GM12874 (cell line): ENCODE measurements around the gene SRM.

Experiments used
- TF ChIP-seq, protein P1 (sequence below): IDR thresholded peaks from 2 replicates; pipeline ENCODE4 v1.5.1; 2011; ENCODE audit warnings: low read depth, mild to moderate bottlenecking, control low read depth, low read length, moderate library complexity; ENCODE audit not compliant: insufficient read depth

Gene SRM

DNA sequence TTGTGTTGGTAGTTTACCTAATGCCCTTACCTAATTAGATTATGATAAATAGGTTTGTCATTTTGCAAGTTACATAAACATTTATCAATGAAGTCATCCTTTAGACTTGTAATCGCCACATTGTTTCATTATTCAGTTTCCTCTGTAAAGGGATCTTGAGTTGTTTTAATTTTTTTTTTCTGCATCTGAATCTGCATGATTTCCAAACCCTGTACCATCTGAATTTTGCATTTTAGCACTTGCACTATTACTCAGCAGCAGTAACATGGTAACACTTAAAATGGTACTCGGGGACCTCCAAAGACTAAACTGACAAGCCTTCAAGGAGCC is 35.0 kb downstream of the SRM start:
- TF ChIP-seq, protein P1, sequence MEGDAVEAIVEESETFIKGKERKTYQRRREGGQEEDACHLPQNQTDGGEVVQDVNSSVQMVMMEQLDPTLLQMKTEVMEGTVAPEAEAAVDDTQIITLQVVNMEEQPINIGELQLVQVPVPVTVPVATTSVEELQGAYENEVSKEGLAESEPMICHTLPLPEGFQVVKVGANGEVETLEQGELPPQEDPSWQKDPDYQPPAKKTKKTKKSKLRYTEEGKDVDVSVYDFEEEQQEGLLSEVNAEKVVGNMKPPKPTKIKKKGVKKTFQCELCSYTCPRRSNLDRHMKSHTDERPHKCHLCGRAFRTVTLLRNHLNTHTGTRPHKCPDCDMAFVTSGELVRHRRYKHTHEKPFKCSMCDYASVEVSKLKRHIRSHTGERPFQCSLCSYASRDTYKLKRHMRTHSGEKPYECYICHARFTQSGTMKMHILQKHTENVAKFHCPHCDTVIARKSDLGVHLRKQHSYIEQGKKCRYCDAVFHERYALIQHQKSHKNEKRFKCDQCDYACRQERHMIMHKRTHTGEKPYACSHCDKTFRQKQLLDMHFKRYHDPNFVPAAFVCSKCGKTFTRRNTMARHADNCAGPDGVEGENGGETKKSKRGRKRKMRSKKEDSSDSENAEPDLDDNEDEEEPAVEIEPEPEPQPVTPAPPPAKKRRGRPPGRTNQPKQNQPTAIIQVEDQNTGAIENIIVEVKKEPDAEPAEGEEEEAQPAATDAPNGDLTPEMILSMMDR: no peak

DNA sequence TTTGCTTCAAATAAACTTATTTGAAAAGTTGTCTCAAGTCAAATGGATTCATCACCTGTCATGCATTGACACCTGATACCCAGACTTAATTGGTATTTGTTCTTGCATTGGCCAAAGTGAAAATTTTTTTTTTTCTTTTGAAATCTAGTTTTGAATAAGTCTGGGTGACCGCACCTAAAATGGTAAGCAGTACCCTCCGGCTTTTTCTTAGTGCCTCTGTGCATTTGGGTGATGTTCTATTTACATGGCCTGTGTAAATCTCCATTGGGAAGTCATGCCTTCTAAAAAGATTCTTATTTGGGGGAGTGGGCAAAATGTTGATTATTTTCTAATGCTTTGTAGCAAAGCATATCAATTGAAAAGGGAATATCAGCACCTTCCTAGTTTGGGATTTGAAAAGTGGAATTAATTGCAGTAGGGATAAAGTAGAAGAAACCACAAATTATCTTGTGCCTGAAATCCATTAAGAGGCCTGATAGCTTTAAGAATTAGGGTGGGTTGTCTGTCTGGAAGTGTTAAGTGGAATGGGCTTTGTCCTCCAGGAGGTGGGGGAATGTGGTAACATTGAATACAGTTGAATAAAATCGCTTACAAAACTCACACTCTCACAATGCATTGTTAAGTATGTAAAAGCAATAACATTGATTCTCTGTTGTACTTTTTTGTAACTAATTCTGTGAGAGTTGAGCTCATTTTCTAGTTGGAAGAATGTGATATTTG is 35.5 kb downstream of the SRM start:
- TF ChIP-seq, protein P1: no peak

- TF ChIP-seq, protein P1: no peak
These were observed 36.6 kb downstream of the SRM start for GRCh38 chr1:11023201-11023600.

DNA sequence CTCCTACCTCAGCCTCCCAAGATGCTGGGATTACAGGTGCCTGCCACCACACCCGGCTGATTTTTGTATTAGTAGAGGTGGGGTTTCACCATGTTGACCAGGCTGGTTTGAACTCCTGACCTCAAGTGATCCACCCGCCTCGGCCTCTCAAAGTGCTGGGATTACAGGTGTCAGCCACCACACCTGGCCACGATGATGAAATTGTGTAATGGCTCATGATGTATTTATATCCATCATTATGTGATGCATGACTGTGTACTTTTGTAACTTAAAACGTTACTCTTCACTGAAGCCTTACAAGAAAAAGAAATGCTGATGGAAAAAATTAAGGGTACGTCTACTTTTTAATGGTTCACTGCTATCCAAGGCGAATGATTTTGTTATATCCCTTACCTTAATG is 39.8 kb downstream of the SRM start:
- TF ChIP-seq, protein P1: no peak

- TF ChIP-seq, protein P1: no peak
These were observed 46.7 kb downstream of the SRM start for GRCh38 chr1:11013160-11013531.

GRCh38 chr1:11012260-11013159 is 47.3 kb downstream of the SRM start, which contains the start of gene TARDBP:
Gene TARDBP (plus strand): TSS chr1:11012654. CDS start chr1:11013728, 1,074 bp downstream.
- TF ChIP-seq, protein P1: no peak
